Esophagus squamous epithelium (tissue), 4 donors: ENCODE results near the gene CFAP99.

ENCODE experiments used
- POLR2A ChIP-seq, 4 donors: fragments of 450-650 bp; IDR thresholded peaks; one replicate each; pipeline ENCODE4 v1.6.1; 2017; ENCODE audit warnings: antibody characterized with exemption in 4 of 4, mild to moderate bottlenecking in 4 of 4, moderate library complexity in 3 of 4
- TF ChIP-seq, protein P1 (sequence below), 6 experiments: fragments of 450-650 bp in 4 of 6; fragments of 200-600 bp in 2 of 6; sonication (generic) in 2 of 6; IDR thresholded peaks; one replicate each; pipeline ENCODE4 v1.5.1; 2016 to 2019; ENCODE audit warnings: antibody characterized with exemption in 6 of 6, mild to moderate bottlenecking in 4 of 6, moderate library complexity in 4 of 6

- TF ChIP-seq, protein P1, sequence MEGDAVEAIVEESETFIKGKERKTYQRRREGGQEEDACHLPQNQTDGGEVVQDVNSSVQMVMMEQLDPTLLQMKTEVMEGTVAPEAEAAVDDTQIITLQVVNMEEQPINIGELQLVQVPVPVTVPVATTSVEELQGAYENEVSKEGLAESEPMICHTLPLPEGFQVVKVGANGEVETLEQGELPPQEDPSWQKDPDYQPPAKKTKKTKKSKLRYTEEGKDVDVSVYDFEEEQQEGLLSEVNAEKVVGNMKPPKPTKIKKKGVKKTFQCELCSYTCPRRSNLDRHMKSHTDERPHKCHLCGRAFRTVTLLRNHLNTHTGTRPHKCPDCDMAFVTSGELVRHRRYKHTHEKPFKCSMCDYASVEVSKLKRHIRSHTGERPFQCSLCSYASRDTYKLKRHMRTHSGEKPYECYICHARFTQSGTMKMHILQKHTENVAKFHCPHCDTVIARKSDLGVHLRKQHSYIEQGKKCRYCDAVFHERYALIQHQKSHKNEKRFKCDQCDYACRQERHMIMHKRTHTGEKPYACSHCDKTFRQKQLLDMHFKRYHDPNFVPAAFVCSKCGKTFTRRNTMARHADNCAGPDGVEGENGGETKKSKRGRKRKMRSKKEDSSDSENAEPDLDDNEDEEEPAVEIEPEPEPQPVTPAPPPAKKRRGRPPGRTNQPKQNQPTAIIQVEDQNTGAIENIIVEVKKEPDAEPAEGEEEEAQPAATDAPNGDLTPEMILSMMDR (IDR thresholded peaks at IDR 0.05): no peak
- TF ChIP-seq POLR2A (IDR thresholded peaks at IDR 0.05): no peak
Measured at GRCh38 chr4:2461246-2461960, 42.6 kb downstream of the CFAP99 start.
